ENCODE data around the gene RPS15.
"Not testable (repeated sequence)": the region's sequence is repeated elsewhere in the genome, so short reads cannot be mapped to it uniquely, and the experiment has no call there.

RPS15 gene

GRCh38 chr19:1471515-1472160 lies 33.4 kb downstream of the RPS15 start:
- no peak for DNase-seq

DNA sequence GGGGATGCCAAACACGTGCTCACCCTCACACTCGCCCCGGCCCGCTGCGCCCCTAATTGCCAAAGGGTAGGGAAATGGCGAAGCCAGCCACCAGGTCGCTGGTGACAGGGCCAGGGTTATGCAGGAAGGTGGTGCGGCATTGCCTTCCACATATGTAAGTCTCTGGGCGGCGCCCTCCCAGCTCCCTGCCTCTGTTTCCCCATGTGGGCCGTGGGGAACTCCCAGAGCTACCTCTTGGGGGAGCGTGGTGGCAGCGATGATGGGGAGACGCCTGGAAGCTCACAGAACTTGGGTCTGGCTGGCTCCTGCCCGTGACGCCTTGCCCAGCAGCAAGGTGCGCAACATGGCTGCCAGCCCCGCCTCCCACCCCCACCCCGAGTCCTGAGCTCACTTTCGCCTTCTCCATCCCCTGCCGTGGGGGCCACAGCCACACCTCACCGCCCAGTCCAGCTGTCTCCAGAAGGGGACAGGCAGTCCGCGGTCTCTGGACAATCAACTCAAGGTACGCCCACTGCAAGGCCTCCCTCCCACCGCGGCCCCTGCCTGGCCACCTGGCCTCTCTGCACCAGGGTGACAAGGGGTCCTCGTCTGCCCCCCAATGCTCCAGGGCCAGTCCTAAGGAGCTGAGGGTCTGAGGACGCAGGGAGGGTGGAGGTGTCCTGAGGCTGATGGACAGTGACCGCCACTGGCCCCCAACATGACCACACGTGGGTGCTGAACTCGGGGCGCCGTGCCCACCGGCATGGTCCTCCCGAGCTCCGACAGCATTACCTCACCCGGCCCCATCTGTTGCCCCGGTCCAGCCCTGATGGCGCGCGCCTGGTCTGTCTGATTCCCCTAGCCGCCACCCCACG lies 34.3 kb downstream of the RPS15 start:
- DNase-seq = no peak

GRCh38 chr19:1473085-1473851 lies 35.1 kb downstream of the RPS15 start:
- DNase-seq = no peak

DNA sequence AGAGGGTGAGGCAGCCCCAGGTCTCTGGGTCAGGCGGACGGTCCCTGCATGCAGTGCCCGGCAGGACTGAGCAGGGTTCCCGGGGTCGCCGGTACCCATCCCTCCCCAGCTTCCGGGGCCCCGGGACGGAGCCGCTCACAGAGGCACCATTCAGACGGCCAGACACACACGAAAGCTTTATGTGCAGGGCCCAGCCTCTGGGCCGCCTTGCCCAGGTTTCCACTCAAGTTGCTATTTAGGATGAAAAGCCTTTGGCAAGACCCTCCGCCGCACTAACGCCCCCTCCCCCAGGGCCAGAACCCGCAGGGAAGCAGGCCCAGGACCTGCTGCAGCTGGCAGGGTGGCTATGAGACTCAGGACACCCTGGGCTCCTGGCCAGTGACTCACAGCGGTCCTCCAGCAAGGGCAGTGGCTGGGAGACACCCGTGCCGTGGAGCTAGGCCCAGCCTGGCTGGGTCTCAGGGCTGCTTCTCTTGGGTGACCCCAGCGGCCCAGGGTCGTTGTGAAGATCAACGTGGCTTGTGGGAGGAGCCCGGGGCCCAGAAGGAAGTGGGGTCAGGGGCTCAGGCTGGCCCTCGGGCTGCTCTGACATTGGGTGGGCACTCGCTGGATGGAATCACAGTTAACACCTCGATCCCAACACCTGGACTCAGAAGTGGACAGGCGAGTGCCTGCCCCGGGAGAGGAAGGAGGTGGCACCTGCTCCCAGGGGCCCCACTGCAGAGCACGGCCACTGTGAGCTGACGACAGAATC lies 36.0 kb downstream of the RPS15 start:
- DNase-seq = no peak

DNA sequence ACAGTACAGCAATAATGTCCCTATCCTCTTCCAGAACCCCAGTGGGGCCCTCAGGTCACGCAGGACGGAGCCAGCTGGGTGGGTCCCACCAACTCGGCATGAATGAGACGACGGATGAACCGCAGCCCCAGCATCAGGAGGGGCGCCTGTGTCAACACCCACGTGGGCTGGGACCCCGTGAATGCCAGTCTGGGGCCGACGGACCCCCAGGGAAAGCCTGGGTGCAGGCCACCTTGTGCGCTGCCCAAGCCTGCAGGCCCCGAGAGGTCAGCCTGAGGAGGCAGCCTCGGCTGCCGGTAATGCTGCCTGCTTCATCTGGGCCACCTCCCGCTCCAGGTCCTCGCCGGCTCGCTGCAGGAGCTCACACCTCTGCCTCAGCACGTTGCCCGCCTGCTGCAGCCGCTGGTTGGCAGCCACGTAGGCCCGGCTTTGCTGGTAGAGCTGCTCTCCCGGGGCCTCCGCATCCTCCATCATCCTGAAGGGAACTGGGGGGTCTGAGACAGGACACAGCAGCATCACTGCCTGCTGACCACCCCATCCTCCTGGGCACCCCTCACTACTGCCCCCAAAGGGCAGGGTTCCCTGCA lies 36.7 kb downstream of the RPS15 start:
- DNase-seq = no peak

- no peak for DNase-seq
Observed at GRCh38 chr19:1475751-1476437, 37.7 kb downstream of the RPS15 start.

GRCh38 chr19:1477056-1477455 lies 38.9 kb downstream of the RPS15 start:
- DNase-seq = not testable (repeated sequence)

- peak; percentile 54 for DNase-seq
Observed at GRCh38 chr19:1478934-1479707, 40.9 kb downstream of the RPS15 start, which contains the start of gene C19orf25. C19orf25 (minus strand) TSS chr19:1479215; CDS start chr19:1478903, 312 bp downstream.

DNA sequence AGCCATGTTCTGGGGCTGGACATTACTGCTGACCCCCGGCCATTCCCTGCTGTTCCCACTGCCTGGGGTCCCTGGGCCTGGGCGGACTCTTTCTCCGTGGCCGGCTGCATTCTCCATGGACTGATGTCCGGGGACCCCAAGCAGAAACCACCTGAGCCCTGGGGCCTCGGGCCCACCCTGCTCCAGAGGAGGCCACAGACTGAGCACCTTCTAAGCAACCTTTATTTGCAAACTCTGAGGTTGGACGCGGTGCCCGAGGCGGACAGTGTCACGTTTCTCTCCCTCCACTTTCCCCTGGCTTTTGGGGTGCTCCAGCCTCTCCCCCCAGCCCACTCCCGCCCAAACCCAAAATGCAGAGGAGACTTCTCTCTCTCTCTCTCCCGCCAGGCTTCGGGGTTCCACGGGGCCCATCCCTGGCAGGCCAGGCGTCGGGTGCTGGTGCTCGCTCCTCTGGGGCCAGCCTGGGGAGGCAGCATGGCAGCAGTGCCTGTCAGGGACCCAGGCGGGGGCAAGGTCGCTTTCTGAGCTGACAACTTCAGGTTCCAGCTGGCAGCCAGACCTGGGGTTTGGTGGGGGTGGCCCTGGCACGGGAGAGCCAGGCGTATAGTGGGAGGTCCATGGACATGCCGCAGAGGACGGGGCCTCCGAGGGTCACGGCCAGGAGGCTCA lies 43.2 kb downstream of the RPS15 start:
- DNase-seq = no peak

GRCh38 chr19:1481893-1482360 lies 43.7 kb downstream of the RPS15 start:
- no peak for DNase-seq

- DNase-seq = no peak
Observed at GRCh38 chr19:1482361-1483130, 44.4 kb downstream of the RPS15 start.

GRCh38 chr19:1483131-1483978 lies 45.2 kb downstream of the RPS15 start:
- no peak for DNase-seq

DNA sequence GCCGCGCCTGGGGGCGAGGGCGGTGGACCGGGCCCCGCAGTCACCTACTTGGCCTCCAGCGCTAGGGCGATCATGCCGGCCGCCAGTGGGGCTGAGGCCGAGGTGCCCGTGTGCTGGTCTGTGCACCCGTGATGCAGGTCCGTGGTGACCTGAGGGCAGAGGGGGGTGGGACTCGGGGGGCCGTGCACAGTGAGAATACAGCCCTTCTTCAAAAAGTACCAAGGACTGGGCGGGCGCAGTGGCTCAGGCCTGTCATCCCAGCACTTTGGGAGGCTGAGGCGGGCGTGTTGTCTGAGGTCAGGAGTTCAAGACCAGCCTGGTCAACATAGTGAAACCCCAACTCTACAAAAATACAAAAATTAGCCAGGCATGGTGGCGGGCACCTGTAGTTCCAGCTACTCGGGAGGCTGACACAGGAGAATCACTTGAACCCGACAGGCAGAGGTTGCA lies 45.8 kb downstream of the RPS15 start:
- DNase-seq = no peak

DNA sequence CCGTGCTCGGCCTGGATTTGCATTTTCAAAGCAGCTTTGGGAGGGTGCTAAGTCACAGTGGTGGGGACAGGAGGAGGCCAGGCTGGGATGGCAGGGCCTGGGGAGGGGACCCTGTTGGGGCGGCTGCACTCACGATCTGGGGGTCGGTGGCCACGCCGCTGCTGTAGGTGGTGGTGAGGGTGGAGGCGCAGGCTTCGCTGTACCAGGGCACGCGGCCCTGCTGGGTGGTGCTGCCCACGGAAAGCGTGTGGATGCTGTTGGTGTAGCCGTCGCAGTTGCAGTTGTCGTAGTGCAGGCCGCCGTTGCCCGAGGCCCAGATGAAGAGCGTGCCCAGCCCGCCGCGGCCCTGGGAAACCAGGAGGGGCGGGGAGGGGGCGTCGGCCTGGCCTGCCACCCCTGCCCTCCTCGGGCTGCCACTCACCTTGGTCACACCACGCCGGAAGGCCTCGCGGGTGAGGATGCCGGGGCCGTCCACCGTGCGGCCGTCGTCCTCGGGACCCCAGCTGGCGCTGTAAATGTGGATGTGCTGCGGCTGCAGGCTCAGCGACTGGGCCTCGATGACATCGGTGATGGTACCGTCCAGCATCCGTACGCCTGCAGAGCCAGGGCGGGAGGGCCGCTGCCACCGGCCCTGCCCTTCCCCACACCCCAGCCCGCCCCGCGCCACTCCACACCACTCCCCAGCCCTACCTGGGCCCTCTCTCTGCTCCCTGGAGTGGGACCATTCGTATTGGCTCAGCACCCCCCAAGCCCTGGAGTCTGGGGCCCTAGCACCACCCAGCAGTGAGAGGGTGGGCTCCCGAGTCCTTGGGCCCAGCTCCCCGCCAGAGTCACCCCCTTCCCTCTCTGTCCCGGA lies 48.8 kb downstream of the RPS15 start:
- DNase-seq = no peak

DNA sequence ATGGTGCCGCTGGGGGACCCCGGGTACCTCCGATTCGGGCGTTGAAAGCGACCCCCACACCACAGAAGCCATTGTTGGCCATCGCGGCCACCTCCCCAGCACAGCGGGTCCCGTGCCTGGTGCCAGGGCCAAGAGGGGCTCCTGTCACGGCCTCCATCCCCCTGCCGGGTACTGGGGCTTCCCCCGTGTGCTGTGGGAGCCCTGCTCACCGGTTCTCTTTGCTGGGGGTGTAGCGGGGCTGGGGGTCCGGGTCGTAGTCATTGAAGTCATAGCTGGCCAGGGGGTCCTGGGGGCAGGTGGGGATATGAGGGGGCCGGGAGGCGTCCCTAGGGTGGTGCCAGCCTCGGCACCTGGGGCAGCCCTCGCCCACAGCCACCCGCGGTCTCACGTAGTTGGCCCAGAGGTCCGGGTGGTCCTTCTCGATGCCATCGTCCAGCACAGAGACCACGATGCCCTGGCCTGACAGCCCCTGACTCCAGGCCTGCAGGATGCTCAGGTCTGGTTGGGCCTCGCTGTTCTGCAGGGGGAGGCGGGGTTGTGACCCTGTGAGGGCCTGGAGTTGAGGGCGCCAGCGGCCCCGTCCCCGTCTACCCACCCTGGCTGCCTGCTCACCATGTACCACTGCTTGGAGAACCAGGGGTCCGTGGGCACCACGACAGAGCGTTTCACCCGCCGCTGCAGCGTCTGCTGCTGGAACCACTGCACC lies 49.5 kb downstream of the RPS15 start:
- no peak for DNase-seq

DNA sequence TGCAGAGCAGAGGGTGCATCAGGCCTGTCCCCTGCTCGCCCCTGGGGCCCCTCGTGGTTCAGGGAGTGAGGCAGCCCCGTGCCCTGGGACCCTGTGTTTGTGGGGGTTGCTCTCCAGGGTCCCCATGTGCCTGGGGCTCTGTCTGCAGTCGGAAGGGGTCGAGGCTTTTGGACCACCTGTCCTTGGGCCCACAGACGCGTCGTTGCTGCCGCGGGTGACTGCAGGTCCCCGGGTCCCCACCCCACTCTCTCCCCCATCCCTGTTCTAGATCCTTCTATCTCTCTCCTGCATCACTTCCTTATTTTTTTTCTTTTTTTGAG lies 50.0 kb downstream of the RPS15 start:
- DNase-seq = no peak

Measured in GOT3 (cell line).